ENCODE data around the gene ZNF578. TPM values are rescaled to one million over a fixed set of nuclear protein-coding genes. Genes with fewer than 3 reads are reported as not detected.

ZNF578 gene
- total and polyA plus RNA-seq, 10 of the 15 experiments (the other 5 are each of a cell fraction or from before 2014, with no cell fraction given) = 0.10 to 0.43 (median 0.16) TPM; not detected in 4

GRCh38 chr19:52532480-52532879 is 79.1 kb downstream of the ZNF578 start:
- CTCF ChIA-PET = no interaction called here
- BruUV-seq (replicated peaks) = no TSS peak
- no peak for TF ChIP-seq EZH2 (IDR thresholded peaks at IDR 0.05; ENCODE audit: borderline replicate concordance, control insufficient read depth, low read depth, low read length)
- TF ChIP-seq NBN (IDR thresholded peaks at IDR 0.05) = no peak
- no peak for TF ChIP-seq NKRF (conservative IDR thresholded peaks at IDR 0.05)
- no peak for TF ChIP-seq POU2F2 (IDR thresholded peaks at IDR 0.05; ENCODE audit: borderline replicate concordance, low read depth, low read length)
- TF ChIP-seq PML (IDR thresholded peaks at IDR 0.05; ENCODE audit: low read length) = no peak
- no peak for TF ChIP-seq YBX1 (IDR thresholded peaks at IDR 0.05)
- no peak for TF ChIP-seq CEBPB (IDR thresholded peaks at IDR 0.05; ENCODE audit: borderline replicate concordance in 1 of 2, low read depth in 2 of 2, low read length in 2 of 2)
- TF ChIP-seq RCOR1 (conservative IDR thresholded peaks at IDR 0.05; ENCODE audit: low read depth, low read length) = no peak
- TF ChIP-seq TCF12 (IDR thresholded peaks at IDR 0.05; ENCODE audit: low read depth, low read length) = no peak
- no peak for TF ChIP-seq KAT2A (conservative IDR thresholded peaks at IDR 0.05; ENCODE audit: control insufficient read depth, low read depth, low read length)
- TF ChIP-seq YY1 (IDR thresholded peaks at IDR 0.05; ENCODE audit: low read depth, low read length) = no peak
- no peak for TF ChIP-seq MLLT1 (IDR thresholded peaks at IDR 0.05)
- no peak for TF ChIP-seq TARDBP (IDR thresholded peaks at IDR 0.05; ENCODE audit: borderline replicate concordance)
- TF ChIP-seq CUX1 (IDR thresholded peaks at IDR 0.05; ENCODE audit: insufficient replicate concordance, low read depth, low read length) = no peak
- TF ChIP-seq ZSCAN29 (IDR thresholded peaks at IDR 0.05) = no peak

More at GRCh38 chr19:52532480-52532879, 79.1 kb downstream of the ZNF578 start:
- no peaks in the 10 kb centered on the region for H3K4me1 ChIP-seq (ENCODE audit: control insufficient read depth, insufficient read depth, low read length)
- ATAC-seq (no peak), FAIRE-seq (no peak), DNase-seq (ENCODE audit: low read depth, low spot score) (no peak)
- ChIA-PET RAD21 (ENCODE audit: unreplicated experiment) (no interaction called here), POLR2A (interaction anchor here (0.5 kb wide), 1 partner anchor 823 kb away, joined by 4 read pairs; no protein-coding TSS in a partner anchor), SMC1A (ENCODE audit: uncharacterized antibody, unreplicated experiment) (no interaction called here)
- no peaks in the 10 kb centered on the region for H4K20me1 ChIP-seq (ENCODE audit: control insufficient read depth, insufficient read depth)
- 100% methylated on average over 2 of the region's 2 CpGs for WGBS (ENCODE audit: insufficient coverage, insufficient replicate concordance, low lambda C conversion rate, missing lambda C conversion rate)
- no peak overlapping the region for H3K4me2 ChIP-seq (ENCODE audit: control insufficient read depth, insufficient read depth)
- intact Hi-C loops (cut with micrococcal nuclease; ENCODE audit: unreplicated experiment) (no loop called here), in situ Hi-C loops (cut with MboI) (loop anchor here (25.0 kb wide), 1 partner anchor 1145 kb away; the partner anchor contains the start of genes C19orf84 and LIM2)
- H3K9me3 ChIP-seq (replicated peaks; ENCODE audit: control insufficient read depth, insufficient read depth, low read length) = no peaks in the 10 kb centered on the region; the same call in 2 of the 3 replicates
- no peak overlapping the region for H3K27ac ChIP-seq (ENCODE audit: control insufficient read depth, insufficient read depth)
- no peak overlapping the region for H3K4me3 ChIP-seq
- H3K79me2 ChIP-seq (ENCODE audit: control insufficient read depth, insufficient read depth, low read length) = peaks cover 22% of the 10 kb centered on the region
- H2AFZ ChIP-seq (ENCODE audit: control insufficient read depth, low read depth, low read length) = no peak overlapping the region
- H3K27me3 ChIP-seq (replicated peaks in 1 of 2; ENCODE audit: control insufficient read depth in 2 of 2, insufficient read depth in 2 of 2, low read length in 1 of 2) = no peaks in the 10 kb centered on the region
- H3K9ac ChIP-seq (ENCODE audit: control insufficient read depth, insufficient read depth, low read length) = no peak overlapping the region
- H3K36me3 ChIP-seq (ENCODE audit: control insufficient read depth in 2 of 2, insufficient read depth in 2 of 2, low read length in 1 of 2) = peaks cover 0 to 8% of the 10 kb centered on the region in 2 experiments; a peak in 2 of 4 replicates
